ENCODE measurements around the gene ECSIT.

The ECSIT gene

DNA sequence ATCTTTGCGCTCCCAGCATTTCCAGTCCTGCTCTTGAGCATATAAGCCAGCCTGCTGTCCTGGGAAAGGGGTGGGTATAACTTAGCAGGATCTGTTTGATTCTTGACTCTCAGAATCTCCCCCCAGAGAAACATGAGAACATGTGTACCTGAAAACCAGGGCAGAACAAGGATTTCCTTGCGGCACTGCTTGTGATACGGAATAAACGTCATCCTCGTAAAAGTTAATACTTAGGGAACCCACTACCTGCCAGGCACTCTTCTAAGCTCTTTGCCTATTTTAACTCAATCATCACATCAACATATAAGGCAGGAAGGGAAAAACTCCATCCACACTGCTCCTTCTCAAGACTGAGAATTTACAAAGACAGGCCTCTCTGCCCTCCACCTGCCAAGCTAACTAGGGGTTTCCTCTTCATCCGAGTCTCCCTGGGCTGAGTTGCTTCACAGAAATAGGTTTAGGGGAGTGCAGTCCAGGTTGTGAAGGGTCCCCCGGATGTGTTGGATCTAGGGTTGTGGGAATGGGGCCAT is 24.4 kb downstream of the ECSIT start:
- DNase-seq (ENCODE audit: low read depth in 2 of 2), result no peak

GRCh38 chr19:11499890-11500420 is 29.0 kb downstream of the ECSIT start:
- DNase-seq (ENCODE audit: low read depth in 2 of 2), result no peak

DNA sequence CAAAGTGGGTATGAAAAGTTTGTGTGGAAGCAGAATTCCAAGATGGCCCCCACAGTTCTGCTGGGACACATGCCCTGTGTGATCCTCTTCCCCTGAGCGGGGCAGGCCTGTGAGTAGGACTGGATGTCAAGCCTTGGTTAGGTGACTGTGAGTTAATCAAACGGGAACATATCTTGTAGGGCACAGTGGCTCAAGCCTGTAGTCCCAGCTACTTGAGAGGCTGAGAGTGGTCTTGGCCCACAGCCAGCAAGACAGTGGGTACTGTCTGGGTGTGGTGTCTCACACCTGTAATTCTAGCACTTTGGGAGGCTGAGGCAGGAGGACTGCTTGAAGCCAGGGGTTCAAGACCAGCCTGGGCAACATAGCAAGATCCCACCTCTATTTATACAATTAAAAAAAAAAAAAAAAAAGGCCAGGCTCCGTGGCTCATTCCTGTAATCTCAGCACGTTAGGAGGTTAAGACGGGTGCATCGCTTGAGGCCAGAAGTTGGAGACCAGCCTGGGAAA is 29.7 kb downstream of the ECSIT start:
- DNase-seq (ENCODE audit: low read depth in 2 of 2), result no peak

DNA sequence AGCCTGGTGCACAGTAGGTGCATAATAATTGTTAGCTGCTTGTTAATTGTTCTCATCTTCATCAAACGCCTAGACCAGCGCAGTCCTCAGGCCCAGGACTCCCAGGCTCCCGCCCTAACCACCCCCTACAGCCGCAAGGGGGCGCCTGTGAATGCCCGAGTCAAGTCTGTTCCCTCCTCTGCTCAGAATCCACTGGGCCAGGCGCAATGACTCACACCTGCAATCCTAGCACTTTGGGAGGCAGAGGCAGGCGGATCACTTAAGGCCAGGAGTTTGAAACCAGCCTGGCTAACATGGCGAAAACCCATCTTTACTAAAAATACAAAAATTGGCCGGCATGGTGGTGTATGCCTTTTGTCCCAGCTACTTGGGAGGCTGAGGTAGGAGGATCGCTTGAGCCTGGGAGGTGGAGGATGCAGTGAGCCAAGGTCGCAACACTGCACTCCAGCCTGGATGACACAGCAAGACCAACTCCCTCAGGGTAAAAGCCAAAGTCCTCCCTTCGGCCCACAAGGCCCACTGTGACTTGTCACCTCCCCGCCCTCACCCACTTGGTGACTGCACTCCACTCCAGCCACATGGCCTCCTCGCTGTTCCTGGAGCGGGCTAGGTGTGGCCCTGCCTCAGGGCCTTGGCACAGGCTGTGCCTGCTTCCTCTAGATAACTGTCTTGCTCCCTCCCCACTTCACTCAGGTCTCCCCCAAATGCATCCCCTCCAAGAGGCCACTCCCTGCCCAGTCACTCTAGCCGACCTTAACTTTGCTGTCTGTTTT is 32.4 kb downstream of the ECSIT start:
- DNase-seq (ENCODE audit: low read depth in 2 of 2), result peak; percentile 39 to 47

GRCh38 chr19:11495885-11496284 is 33.0 kb downstream of the ECSIT start:
- no peak for DNase-seq (ENCODE audit: low read depth in 2 of 2)

DNA sequence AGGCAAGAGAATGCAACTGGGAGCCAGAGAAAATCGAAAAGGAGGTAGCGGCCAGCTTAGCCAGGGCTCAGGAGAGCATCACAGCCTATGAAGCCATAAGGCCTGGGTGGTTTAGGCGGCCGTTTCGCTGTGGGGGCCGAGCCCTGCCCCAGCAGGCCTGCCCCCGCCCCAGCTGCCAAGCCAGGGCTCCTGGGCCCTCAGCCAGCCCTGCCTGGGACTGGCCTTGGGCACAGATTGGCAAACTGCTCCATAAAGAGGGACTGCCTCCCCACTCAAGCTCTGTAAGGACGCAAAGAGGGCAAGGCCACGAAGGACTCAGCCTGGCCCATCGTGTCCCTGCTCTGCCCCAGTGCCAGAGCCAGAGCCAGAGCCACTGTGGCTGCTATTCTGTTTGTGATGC is 33.5 kb downstream of the ECSIT start:
- no peak for DNase-seq (ENCODE audit: low read depth in 2 of 2)

DNA sequence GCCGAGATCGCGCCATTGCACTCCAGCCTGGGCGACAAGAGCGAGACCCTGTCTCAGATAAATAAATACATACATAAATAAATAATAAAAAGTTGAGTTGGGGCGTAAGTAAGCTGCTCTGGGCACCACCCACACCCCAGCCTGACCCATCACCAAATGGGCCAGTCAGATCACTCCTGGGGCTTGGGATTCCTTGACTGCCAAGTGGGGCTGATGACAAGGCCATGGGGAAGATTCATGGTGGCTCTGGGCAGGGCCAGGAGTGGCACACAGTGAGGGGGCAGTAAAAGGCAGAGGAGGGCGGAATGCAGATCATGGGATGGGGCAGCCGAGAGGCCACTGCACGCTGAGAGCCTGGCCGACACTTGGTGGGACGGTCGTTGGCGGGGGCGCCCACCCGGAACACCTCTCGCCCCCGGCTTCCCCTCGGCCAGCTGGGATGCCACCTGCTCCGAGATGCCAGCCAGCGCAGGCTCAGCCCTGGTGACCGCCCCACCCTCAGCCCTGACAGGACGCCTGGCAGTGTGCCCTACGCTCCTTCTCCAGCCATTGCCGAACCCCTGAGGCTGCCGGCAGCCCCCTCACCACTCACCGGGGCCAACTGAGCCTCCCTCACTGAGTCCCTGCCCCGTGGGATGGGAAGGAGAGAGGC is 34.2 kb downstream of the ECSIT start:
- no peak for DNase-seq (ENCODE audit: low read depth in 2 of 2)

- DNase-seq (ENCODE audit: low read depth in 2 of 2), result no peak
Measured at GRCh38 chr19:11489378-11489777, 39.6 kb downstream of the ECSIT start.

DNA sequence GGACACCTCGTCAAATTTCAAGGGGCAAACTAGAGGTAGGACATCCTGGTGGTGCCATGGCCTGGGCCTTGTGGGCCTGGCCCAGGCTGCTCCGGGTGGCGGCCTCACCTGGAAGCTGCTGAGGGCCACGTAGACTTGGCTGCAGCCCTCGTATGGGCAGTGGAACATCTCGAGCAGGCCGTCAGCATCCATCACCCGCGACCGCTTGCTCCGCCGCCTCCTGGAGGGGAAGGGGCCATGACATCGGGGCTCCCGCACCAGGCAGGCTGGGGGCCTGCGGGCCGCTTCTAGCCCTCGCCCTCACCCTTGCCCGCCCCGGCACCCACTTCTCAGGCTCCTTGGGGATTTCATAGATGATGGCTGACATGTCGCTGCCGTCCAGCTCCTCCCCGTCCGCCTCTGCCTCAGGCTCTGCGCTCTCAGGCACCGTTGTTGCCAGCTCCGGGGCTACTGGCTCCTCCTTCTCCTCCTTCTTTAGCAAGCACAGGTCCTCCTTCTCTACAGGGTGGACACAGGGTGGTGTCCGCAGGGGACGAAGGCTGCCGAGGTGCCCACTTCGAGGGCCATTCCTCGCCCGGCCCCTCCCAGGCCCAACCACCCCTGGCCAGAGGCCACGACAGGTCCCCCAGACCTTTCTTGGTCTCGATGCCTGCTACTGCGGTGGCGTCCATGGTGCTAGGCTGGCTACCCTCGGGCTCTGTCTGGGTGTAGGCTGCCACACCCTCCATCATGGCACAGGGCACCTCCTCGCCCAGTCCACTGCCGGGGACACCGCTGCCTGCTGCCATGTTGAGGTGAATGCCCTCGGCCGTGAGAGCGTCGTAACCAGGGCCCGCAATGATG is 42.1 kb downstream of the ECSIT start:
- no peak for DNase-seq (ENCODE audit: low read depth in 2 of 2)

- DNase-seq (ENCODE audit: low read depth in 2 of 2), result no peak
Measured at GRCh38 chr19:11485245-11485837, 43.6 kb downstream of the ECSIT start.

GRCh38 chr19:11483366-11484111 is 45.4 kb downstream of the ECSIT start:
- no peak for DNase-seq (ENCODE audit: low read depth in 2 of 2)

DNA sequence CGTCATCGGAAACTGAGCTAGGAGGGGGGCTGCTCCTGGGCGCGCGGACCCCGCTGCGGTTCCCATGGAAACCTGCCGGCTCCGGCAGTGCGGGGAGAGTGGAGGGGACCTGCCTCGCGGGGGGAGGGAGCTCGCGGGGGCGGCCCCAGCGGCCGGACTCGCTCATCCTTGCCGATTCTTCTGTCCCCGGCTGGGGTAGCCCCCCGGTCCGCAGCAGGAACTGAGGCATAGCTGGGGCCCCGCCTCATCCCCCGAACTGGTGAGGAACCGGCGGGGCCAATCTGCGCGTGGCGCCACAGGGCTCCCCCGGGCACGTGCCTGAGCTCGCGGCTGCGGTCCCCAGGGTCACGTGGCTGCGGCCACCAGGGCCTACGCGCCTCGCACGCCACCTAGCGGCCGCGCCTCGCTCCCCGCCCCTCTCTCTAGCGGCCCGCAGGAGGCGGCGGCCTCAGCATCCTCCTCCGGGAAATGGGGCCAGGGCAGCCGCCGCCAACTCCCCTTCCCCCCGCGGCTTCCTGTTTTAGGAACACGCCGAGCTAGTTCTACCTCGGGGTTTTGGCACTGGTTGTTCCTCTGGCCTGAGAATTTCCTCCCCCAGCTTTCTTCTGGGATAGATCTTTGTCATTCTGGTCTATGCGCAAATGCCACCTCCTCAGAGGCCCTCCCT is 46.4 kb downstream of the ECSIT start:
- peak; percentile 80 to 87 for DNase-seq (ENCODE audit: low read depth in 2 of 2)

DNA sequence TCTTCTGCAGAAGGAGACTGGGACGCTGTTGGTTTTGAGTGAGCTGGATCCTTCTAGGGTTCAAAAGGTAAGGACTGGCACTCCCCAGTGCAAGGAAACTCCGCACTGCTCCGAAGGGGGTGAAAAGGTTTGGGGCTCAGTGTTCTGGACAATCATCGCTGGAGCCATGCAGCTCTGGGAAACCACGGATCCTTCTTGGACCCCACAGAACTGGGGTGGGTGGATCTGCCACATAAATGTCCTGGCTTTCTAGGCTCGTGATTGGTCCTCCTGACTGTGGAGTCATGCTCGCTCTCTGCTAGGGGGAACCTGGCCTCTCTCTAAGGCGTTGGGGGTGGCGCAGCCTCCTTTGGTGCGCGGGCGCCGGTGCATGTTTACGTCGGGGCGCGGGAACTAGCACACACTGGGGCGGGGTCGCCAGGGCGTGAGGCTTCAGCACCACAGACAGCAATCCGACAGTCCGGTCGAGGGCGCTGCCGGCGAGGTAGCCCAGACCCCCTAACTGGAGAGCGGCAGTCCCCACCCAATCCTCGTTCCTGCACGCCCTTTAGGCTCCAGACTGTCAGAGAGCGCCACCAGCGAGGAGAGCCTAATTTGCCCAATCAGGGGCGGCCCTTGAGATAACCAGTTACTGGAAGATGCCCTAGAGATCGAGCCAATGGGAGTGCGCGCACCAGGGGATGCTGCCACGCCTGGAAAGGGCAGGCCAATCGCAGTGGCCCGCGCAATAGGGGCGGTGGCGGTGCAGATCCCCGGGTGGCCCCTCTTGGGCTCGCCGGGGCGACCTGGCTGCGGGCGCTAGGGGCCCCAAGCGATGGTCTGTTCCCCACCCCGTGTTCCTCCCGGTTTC is 47.2 kb downstream of the ECSIT start:
- peak; percentile 83 to 89 for DNase-seq (ENCODE audit: low read depth in 2 of 2)

GRCh38 chr19:11480715-11481533 is 48.0 kb downstream of the ECSIT start, which contains the start of gene ELAVL3:
ELAVL3 (minus strand) TSS chr19:11481046; CDS start chr19:11480608, 438 bp downstream.
- no peak for DNase-seq (ENCODE audit: low read depth in 2 of 2)

GRCh38 chr19:11479898-11480714 is 48.8 kb downstream of the ECSIT start:
- DNase-seq (ENCODE audit: low read depth in 2 of 2), result no peak

DNA sequence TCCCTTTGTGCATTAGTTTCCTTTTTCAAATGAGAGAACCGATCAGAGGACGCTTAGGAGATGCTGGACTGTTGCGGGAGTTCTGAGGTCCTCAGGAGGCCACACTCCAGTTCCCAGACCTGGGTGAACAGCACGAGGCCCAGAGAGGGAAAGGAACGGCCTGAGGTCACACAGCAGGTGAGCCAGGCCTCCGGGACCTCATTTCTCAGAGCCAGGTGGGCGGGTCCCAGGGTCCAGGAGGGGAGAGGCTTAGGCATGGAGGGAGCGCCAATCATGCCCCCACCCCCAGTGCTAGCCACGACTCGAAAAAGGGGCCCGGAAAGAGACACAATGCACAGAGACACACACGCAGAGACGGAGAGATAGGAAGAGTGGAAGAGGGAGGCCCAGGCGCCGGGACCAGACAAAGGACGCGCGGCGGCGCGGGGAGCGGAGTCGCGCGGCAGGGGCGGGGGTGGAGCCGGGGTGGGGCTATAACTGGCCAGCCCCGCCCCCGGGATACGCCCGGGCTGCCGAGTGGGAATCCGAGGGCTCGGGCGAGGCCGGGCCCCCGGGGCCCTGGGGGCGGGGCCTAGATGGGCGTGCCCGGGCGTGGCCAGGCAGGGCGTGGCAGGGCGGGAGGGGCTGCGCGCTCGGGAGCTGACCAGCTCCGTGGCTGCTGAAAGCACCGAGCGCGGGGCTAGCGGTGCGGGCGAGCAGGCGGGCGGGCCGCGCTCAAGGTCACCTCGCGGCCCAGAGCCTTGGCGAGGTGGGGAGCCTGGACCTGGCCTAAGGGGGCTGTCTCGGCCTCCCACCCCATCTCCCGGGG is 49.6 kb downstream of the ECSIT start:
- DNase-seq (ENCODE audit: low read depth in 2 of 2), result peak; percentile 21 to 27

Data from stimulated activated CD8-positive, alpha-beta memory T cell treated with anti-CD3 and anti-CD28 coated beads, Interleukin-15, amount 100 ng/mL, for 48 hours (primary cell).